Fibroblast of skin of right biceps (primary cell): ENCODE measurements around the gene ACADVL.

Experiments used
- DNase-seq: peaks from one replicate; pipeline ENCODE4 v3.0.0-alpha.2; 2013

Gene ACADVL

DNA sequence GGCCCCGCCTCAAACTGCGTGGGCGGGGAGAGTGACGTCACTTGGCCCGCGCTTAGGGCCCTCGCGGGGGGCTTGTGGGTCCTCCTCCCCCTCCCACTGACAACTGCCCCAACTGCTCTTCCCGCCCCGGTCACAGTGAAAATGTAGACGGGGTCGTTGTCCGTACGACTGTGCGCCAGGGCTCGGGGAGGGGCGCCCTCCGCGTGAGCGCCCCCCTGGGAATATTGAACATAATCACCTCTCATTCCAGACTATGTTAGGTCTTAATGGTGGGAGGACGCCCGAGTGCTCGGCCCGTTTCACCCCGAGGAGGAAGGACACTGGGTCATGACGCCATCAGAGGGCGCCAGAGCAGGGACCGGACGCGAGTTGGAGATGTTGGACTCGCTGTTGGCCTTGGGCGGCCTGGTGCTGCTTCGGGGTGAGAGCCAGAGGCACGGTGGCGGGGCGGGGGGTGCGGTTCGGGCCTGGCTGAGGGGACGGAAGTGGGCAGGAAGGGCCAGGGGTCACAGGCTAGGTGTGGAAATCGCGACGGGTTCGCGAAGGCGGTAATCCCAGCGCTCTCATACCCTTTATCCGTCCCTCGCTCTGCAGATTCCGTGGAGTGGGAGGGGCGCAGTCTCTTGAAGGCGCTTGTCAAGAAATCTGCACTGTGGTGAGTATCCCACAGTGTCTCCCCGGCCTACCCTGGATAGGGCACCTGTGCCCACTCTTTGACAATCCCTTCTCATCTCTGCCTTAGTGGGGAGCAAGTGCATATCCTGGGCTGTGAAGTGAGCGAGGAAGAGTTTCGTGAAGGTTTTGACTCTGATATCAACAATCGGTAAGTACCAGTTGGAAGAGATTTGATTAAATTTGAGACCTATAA, 32.7 kb downstream of the ACADVL start, which contains the start of gene ELP5:
Gene ELP5, plus strand, starts transcription at position 40 of the 868 bp plus-strand sequence. Its CDS starts 336 bp downstream, at position 376.
- DNase-seq = peak; percentile 96

DNA sequence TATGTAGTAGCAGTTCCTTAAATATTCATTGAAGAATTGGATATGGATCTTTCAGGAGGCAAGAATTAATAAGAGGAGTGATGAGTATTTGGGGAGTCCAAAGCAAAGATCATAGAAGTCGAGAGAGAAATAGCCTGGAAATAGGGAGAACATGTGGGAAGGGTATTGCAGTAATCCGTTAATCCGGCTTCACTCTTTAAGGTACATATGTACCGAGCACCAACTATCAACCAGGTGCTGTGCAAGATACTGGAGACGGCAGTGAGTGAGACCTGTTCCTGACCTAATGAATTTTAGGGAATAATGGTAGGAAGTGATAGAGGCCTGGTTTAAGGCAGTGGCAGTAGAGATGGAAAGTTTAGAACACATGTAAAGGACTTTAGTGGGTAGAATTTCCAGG, 33.3 kb downstream of the ACADVL start:
- no peak for DNase-seq

DNA sequence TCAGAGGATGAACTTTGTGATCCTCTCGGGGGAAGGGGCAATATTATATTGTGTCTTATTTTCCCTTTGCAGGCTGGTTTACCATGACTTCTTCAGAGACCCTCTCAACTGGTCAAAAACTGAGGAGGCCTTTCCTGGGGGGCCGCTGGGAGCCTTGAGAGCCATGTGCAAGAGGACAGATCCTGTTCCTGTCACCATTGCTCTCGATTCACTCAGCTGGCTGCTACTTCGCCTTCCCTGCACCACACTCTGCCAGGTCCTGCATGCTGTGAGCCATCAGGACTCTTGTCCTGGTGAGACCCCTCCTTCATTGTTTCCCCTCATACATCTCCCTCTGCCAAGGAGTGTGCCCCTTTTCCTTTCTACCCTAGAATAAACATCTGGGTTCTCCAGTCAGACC, 34.8 kb downstream of the ACADVL start:
- DNase-seq = no peak

DNA sequence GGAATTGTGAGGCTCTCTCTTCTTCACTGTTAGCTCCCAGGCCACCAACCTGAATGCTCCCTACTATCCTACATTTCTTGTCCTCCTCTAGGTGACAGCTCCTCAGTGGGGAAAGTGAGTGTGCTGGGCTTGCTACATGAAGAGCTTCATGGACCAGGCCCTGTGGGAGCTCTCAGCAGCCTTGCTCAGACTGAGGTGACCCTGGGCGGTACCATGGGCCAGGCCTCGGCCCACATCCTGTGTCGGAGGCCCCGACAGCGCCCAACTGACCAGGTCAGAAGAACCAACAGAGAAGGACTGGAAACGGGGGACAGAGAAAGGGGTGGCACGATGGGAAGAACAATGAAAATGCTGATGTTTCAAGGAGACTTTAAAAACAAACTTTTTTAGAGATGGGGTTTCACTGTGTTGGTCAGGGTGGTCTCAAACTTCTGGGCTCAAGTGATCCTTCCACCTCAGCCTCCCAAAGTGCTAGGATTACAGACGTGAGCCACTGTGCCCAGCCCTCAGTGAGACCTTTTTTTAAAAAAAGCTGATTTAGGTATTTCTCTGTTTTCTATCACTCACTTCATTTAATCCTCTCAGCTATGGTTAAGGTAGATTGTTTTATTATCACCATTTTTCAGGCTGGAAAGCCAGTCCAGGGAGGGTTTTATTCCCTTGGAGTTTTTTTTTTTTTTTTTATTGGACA, 37.2 kb downstream of the ACADVL start:
- DNase-seq = no peak

DNA sequence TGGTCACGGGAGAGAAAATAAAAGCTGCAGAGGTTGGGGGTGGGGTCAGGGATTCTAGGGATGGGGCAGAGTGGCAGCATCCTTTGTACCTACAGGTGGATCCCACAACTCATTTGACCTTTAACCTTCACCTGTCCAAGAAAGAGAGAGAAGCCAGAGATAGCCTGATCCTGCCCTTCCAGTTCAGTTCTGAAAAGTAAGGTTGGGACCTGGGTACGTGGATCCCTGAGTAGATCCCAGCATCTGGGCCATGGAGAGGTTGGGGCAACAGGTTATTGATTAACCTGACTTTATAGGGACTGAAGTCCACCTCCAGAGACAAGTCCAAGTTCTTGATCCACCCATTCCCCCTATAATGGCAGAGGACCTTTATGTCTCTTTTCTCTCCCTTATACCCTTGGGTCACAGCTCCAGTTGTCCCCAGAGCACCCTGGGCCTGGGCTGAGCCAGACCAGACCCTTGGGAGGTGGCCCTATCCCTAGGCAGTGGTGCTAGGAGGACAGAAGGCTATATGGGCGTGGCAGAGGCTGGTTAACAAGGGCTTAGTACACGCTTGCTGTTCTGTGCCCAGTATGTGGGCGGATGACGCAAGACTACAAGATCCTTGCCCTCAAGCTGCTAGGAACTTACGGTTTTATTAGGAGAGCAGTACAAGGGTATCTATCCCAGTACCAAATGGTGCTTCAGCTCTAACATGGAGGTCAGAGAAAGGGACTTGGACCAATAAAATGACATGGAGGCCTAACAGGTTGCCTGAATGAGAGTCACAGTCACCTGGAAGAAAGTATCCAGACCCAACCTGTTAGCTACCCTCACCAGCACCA, 39.2 kb downstream of the ACADVL start:
- DNase-seq = no peak

DNA sequence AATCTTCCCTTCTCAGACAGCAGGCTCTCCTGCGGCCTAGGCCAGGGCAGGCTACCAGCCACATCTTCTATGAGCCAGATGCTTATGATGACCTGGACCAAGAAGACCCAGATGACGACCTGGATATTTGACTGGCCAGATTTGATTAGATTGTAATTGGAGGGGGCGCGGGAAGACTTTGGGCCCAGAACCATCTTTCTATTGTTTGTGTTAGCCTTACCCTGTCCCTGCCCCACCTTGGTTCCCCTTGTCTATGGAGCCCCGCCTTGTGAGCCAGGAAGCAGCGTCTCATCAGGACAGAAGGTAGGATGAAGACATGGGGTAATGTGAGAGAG, 39.8 kb downstream of the ACADVL start:
- DNase-seq = no peak

DNA sequence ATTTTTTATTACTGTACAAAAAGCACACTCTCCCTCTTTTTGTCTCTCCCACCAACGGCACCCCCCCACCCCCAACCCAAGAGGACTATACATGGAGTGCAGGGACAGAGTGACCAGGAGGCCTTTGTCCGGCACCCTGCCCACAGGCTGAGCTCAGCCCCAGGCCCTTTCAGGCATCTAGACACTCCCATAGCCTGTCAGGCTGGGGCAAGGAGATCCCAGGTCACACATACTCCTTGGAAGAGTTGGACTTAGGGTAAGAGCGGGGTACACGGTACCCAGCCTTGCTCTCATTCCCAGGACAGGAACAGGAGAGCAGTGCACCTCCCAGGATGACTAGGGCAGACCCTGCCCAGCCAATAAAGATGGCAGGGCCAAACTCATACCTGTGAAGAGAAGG, 40.4 kb downstream of the ACADVL start:
- no peak for DNase-seq

DNA sequence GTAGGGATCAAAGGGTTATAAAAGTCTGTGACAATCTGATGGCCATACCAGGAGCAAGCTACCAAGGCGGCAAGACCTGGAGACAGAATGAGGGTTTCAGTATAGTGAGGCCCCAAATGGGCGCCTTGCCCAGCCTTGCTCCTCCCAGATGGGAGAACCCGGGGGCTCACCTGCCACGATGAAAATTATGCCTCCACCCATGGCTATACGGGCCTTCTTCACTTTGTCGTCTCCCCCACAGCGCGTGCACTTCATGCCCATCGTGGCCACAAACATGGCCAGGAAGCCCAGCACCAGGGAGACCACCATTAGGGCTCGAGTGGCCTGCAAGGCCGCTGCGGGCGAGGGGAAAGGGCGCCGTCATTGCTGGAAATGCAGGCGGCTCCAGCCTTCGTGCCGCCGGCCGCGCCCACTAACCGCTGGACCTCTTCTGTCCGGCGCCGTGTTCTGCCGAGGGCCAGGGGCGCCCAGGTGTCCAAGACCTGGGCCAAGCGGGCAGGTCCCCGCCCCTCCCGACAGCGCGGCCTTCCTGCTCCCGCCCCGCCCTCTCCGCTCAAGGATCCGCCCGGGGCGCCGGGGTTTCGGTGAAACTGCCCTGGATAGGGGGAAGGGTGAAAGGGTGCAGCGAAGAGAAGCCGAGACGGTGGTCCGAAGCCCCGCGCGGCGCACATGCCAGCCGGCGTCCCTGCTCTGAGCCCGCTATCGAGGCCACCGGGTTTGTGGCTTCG, 41.1 kb downstream of the ACADVL start:
- DNase-seq = no peak

DNA sequence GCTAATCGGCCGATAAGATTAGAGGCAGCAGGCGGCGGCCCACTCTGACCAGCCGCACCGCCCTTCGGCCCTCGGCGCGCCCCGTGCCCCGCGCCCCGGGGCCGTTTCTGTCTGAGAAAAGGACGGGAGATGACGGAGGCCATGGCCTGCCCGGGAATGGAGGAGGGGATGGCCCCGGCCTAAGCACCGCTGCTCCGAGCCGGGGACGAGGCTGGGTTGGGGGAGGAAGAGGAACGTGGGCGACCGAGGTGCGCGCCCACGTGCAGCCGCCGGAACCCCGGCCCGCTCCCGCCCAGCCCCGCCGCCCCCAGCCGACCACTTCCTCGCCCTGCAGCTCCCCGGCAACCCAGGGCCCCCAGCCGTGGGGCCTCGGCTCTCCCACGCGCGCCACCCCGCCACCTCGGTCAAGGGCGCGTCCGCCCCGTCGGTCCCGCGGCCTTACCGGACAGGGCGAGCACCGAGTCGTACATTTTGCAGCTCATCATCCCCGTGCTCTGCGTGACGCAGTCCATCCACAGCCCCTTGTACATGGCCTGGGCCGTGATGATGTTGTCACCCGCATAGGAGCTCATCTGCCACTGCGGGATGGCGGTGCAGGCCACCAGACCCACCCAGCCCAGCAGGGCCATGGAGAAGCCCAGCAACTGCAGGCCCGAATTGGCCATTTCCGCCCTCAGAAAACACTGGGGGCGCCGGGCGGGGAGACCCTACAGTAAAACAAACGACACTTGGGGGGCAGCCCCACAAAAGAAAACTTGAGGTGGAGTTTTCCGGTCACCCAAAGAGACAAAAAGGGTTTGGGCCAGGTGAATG, 41.8 kb downstream of the ACADVL start:
- no peak for DNase-seq

DNA sequence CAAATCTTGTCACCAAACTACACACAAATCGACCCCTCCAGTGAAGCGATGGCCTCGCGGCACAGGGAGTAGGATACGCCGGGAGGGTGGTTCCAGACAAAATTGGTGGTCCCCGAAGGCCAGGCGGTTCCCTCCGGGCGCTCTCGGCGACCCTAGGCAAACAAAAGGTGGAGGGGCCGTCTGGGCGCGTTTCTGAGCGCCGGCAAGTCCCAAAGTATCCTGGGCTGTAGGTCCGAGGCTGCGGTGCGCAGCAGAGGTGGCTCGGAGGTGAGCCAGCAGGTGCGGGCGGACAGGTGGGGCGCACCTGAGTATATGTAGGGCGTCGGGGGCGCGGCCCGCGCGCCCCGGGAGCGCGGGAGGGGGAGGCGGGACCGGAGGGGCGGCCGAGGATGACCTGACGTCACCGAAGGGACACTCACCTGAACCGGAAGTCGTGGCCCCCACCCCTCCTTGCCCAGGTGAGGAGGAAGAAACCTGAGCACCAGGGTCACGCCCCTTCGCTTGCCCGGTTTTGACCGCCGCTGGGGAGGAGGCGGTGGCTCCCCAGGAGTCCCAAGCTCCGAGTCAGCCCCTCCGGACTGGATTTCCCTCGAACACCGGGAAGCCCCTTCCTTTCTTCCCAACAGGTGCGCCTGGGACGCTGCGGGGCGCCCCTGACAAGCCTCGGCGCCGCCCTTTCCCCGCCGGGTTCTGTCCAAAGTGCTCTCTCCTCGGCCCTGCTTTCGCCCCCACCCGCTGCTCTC, 42.6 kb downstream of the ACADVL start, which contains the start of gene CLDN7:
Gene CLDN7, minus strand, starts transcription at position 287 of the 743 bp plus-strand sequence. CDS start 435 bp downstream, outside the sequence.
- DNase-seq = no peak

DNA sequence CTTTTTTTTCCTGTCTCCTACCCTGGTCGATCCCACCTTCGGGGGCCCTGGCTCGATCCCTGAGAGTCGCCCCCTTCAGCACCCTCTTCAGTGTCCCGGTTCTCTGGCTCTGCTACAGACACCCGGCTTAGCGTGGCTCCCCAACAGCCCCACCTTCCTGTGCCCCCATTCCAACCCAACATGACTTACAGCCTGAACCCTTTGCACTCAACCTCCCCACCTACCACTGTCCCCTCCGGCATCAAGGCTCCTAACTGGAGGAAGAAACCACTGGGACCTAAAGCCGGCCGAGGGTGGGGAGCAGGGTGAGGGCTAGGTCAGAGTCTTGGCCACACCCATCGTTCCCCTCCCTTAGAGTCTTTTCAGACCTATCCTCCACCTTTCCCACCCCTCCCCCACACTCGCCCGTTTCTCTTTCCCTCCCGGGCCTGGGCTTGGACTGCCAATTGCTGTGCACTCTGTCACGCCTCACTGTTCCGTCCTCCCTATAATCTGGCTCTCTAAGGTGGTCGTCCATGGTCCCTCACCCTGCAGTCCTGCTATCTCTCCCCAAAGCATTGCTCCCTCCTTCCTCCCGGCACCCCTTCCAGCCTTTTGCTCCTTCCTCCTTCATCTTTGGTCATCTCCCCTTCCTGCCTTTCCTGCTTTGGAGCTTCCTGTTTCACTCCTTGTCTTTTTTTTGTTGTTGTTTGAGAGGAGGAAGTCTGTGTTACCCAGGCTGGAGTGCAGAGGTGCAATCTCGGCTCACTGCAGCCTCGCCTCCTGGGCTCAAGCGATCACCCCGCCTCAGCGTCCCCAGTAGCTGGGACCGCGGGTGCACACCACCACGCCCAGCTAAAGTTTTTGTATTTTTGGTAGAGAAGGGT, 43.4 kb downstream of the ACADVL start:
- DNase-seq = no peak

DNA sequence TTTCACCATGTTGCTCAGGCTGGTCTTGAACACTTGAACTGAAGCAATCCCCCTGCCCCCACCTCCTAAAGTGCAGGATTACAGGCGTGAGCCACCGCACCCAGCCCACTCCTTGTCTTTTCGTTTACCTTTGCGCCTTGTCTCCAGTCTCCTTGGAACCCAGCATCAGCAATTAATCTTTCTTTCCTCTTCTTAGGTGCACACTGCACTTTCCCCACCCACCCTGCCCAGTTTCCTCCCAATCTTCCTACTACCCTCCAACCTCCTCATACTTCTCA, 44.0 kb downstream of the ACADVL start:
- DNase-seq = no peak

DNA sequence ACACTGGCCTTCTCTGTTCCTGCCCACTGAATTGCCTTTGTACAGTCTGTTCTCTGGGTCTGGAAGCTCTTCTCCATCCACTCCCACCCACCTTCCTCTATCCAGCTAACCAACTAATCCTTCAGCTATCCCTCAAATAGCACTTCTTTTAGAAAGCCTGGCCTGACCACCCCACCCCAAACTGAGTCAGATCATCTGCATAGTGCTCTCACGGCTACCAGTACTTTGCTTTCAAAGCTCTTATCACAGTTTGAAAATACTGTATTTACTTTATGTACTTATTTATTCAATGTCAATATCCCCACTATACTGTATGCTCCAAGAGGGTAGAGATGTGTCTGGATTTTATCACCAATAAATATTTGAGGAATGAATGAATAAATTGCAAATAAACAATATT, 47.0 kb downstream of the ACADVL start:
- no peak for DNase-seq
